HL-60 (cell line): ENCODE measurements around the gene DSC1.

ENCODE experiments used
- GABPA ChIP-seq: IDR thresholded peaks from 2 replicates; pipeline ENCODE4 v1.6.1; 2012; ENCODE audit warnings: low read depth
- POLR2AphosphoS5 ChIP-seq: IDR thresholded peaks from 2 replicates; pipeline ENCODE4 v1.6.1; 2012; ENCODE audit warnings: low read depth
- TF ChIP-seq, protein P1 (sequence below): IDR thresholded peaks from one replicate; pipeline ENCODE4 v1.5.1; 2011; ENCODE audit warnings: low read length, control low read depth, inconsistent platforms; ENCODE audit not compliant: insufficient read depth
- TF ChIP-seq, protein P2 (sequence below): IDR thresholded peaks from 2 replicates; pipeline ENCODE4 v1.6.1; 2012; ENCODE audit warnings: low read depth; ENCODE audit not compliant: insufficient replicate concordance

DNA sequence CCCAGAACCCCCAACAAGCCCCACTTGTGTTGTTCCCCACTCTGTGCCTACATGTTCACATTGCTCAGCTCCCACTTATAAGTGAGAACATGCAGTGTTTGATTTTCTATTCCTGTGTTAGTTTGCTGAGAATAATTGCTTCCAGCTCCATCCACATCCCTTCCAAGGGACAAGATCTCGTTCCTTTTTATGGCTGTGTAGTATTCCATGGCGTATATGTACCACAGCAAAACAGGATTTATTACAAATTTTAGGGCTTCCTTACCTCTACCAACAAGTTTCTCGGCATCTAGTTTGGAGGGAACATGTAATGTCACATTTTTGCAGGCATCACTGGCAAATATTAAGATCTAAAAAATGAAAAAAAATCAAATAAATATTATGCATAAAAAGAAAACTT is 69.4 kb downstream of the DSC1 start:
- TF ChIP-seq, protein P1, sequence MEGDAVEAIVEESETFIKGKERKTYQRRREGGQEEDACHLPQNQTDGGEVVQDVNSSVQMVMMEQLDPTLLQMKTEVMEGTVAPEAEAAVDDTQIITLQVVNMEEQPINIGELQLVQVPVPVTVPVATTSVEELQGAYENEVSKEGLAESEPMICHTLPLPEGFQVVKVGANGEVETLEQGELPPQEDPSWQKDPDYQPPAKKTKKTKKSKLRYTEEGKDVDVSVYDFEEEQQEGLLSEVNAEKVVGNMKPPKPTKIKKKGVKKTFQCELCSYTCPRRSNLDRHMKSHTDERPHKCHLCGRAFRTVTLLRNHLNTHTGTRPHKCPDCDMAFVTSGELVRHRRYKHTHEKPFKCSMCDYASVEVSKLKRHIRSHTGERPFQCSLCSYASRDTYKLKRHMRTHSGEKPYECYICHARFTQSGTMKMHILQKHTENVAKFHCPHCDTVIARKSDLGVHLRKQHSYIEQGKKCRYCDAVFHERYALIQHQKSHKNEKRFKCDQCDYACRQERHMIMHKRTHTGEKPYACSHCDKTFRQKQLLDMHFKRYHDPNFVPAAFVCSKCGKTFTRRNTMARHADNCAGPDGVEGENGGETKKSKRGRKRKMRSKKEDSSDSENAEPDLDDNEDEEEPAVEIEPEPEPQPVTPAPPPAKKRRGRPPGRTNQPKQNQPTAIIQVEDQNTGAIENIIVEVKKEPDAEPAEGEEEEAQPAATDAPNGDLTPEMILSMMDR: no peak
- TF ChIP-seq GABPA (no peak), POLR2AphosphoS5 (no peak)
- TF ChIP-seq, protein P2, sequence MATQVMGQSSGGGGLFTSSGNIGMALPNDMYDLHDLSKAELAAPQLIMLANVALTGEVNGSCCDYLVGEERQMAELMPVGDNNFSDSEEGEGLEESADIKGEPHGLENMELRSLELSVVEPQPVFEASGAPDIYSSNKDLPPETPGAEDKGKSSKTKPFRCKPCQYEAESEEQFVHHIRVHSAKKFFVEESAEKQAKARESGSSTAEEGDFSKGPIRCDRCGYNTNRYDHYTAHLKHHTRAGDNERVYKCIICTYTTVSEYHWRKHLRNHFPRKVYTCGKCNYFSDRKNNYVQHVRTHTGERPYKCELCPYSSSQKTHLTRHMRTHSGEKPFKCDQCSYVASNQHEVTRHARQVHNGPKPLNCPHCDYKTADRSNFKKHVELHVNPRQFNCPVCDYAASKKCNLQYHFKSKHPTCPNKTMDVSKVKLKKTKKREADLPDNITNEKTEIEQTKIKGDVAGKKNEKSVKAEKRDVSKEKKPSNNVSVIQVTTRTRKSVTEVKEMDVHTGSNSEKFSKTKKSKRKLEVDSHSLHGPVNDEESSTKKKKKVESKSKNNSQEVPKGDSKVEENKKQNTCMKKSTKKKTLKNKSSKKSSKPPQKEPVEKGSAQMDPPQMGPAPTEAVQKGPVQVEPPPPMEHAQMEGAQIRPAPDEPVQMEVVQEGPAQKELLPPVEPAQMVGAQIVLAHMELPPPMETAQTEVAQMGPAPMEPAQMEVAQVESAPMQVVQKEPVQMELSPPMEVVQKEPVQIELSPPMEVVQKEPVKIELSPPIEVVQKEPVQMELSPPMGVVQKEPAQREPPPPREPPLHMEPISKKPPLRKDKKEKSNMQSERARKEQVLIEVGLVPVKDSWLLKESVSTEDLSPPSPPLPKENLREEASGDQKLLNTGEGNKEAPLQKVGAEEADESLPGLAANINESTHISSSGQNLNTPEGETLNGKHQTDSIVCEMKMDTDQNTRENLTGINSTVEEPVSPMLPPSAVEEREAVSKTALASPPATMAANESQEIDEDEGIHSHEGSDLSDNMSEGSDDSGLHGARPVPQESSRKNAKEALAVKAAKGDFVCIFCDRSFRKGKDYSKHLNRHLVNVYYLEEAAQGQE: no peak
